ENCODE measurements around the gene PLA2G2D.

Gene PLA2G2D, protein sequence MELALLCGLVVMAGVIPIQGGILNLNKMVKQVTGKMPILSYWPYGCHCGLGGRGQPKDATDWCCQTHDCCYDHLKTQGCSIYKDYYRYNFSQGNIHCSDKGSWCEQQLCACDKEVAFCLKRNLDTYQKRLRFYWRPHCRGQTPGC

GRCh38 chr1:20119347-20119746, at the start of gene PLA2G2D:
Gene PLA2G2D, minus strand, starts transcription at chr1:20119536. Its CDS starts 38 bp downstream, at chr1:20119498.
- Histone ChIP-seq H2AFZ (ENCODE audit: low read depth, low read length, severe bottlenecking) (no peak within 1 kb of the TSS), H3F3A (ENCODE audit: insufficient read depth) (no peaks in the 10 kb centered on the region), H3K4me3 (ENCODE audit: insufficient read depth, low read length, poor library complexity, severe bottlenecking) (no peak within 1 kb of the TSS), H3K27ac (ENCODE audit: low read depth, low read length) (no peak within 1 kb of the TSS), H3K4me2 (ENCODE audit: low read depth, low read length, poor library complexity, severe bottlenecking) (no peak within 1 kb of the TSS), H3K9me2 (replicated peaks; ENCODE audit: insufficient read depth, low read length) (no peaks in the 10 kb centered on the region), H3K27me3 (ENCODE audit: low read length) (0 out of 2 replicates have a peak, but pooled peaks cover 6% of the 10 kb centered on the region), H4K20me1 (ENCODE audit: low read depth, low read length) (no peaks in the 10 kb centered on the region), H3K79me2 (ENCODE audit: insufficient read depth, low read length) (no peaks in the 10 kb centered on the region), H3K9me3 (ENCODE audit: insufficient read depth, low read length) (no peaks in the 10 kb centered on the region), H3K9ac (ENCODE audit: low read length) (no peak within 1 kb of the TSS), H3K36me3 (ENCODE audit: low read length) (no peaks in the 10 kb centered on the region)
- TF ChIP-seq EZH2phosphoT487 (conservative IDR thresholded peaks at IDR 0.05; ENCODE audit: low read length): no peak
- TF ChIP-seq, protein P1, sequence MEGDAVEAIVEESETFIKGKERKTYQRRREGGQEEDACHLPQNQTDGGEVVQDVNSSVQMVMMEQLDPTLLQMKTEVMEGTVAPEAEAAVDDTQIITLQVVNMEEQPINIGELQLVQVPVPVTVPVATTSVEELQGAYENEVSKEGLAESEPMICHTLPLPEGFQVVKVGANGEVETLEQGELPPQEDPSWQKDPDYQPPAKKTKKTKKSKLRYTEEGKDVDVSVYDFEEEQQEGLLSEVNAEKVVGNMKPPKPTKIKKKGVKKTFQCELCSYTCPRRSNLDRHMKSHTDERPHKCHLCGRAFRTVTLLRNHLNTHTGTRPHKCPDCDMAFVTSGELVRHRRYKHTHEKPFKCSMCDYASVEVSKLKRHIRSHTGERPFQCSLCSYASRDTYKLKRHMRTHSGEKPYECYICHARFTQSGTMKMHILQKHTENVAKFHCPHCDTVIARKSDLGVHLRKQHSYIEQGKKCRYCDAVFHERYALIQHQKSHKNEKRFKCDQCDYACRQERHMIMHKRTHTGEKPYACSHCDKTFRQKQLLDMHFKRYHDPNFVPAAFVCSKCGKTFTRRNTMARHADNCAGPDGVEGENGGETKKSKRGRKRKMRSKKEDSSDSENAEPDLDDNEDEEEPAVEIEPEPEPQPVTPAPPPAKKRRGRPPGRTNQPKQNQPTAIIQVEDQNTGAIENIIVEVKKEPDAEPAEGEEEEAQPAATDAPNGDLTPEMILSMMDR (IDR thresholded peaks at IDR 0.05; ENCODE audit: insufficient read depth, low read length, poor library complexity, severe bottlenecking): no peak

- Histone ChIP-seq H3K4me3 (ENCODE audit: insufficient read depth, low read length, poor library complexity, severe bottlenecking) (no peak overlapping the region), H3K9me3 (ENCODE audit: insufficient read depth, low read length) (no peaks in the 10 kb centered on the region), H3K27me3 (ENCODE audit: low read length) (no peaks in the 10 kb centered on the region), H3K4me2 (ENCODE audit: low read depth, low read length, poor library complexity, severe bottlenecking) (no peak overlapping the region), H3K36me3 (ENCODE audit: low read length) (no peaks in the 10 kb centered on the region), H3K9me2 (replicated peaks; ENCODE audit: insufficient read depth, low read length) (no peaks in the 10 kb centered on the region), H3K79me2 (ENCODE audit: insufficient read depth, low read length) (no peaks in the 10 kb centered on the region), H2AFZ (ENCODE audit: low read depth, low read length, severe bottlenecking) (no peak overlapping the region), H3K27ac (ENCODE audit: low read depth, low read length) (no peak overlapping the region), H4K20me1 (ENCODE audit: low read depth, low read length) (no peaks in the 10 kb centered on the region), H3K9ac (ENCODE audit: low read length) (no peak overlapping the region), H3F3A (ENCODE audit: insufficient read depth) (no peaks in the 10 kb centered on the region)
- TF ChIP-seq, protein P1 (IDR thresholded peaks at IDR 0.05; ENCODE audit: insufficient read depth, low read length, poor library complexity, severe bottlenecking): no peak
- TF ChIP-seq EZH2phosphoT487 (conservative IDR thresholded peaks at IDR 0.05; ENCODE audit: low read length): no peak
Measured at GRCh38 chr1:20168564-20169491, 49.5 kb upstream of the PLA2G2D start.

GRCh38 chr1:20167126-20167525, 47.8 kb upstream of the PLA2G2D start:
- Histone ChIP-seq H3K36me3 (ENCODE audit: low read length) (no peaks in the 10 kb centered on the region), H3K4me3 (ENCODE audit: insufficient read depth, low read length, poor library complexity, severe bottlenecking) (no peak overlapping the region), H2AFZ (ENCODE audit: low read depth, low read length, severe bottlenecking) (no peak overlapping the region), H3K27me3 (ENCODE audit: low read length) (no peaks in the 10 kb centered on the region), H3K27ac (ENCODE audit: low read depth, low read length) (no peak overlapping the region), H4K20me1 (ENCODE audit: low read depth, low read length) (no peaks in the 10 kb centered on the region), H3K4me2 (ENCODE audit: low read depth, low read length, poor library complexity, severe bottlenecking) (no peak overlapping the region), H3K9me2 (replicated peaks; ENCODE audit: insufficient read depth, low read length) (no peaks in the 10 kb centered on the region), H3K79me2 (ENCODE audit: insufficient read depth, low read length) (no peaks in the 10 kb centered on the region), H3F3A (ENCODE audit: insufficient read depth) (no peaks in the 10 kb centered on the region), H3K9me3 (ENCODE audit: insufficient read depth, low read length) (no peaks in the 10 kb centered on the region), H3K9ac (ENCODE audit: low read length) (no peak overlapping the region)
- TF ChIP-seq, protein P1 (IDR thresholded peaks at IDR 0.05; ENCODE audit: insufficient read depth, low read length, poor library complexity, severe bottlenecking): no peak
- TF ChIP-seq EZH2phosphoT487 (conservative IDR thresholded peaks at IDR 0.05; ENCODE audit: low read length): no peak

All from SU-DHL-6 (cell line).